ENCODE data around the gene CEP162. TPM values are rescaled to one million over a fixed set of nuclear protein-coding genes. Genes with fewer than 3 reads are reported as not detected.

The CEP162 gene
- total and polyA plus RNA-seq, 10 of the 15 experiments (the other 5 are each of a cell fraction or from before 2014, with no cell fraction given) = 2.7 to 7.9 (median 4.5) TPM

GRCh38 chr6:84271061-84271716, 43.7 kb upstream of the CEP162 start (continued):
- TF ChIP-seq, protein P1, sequence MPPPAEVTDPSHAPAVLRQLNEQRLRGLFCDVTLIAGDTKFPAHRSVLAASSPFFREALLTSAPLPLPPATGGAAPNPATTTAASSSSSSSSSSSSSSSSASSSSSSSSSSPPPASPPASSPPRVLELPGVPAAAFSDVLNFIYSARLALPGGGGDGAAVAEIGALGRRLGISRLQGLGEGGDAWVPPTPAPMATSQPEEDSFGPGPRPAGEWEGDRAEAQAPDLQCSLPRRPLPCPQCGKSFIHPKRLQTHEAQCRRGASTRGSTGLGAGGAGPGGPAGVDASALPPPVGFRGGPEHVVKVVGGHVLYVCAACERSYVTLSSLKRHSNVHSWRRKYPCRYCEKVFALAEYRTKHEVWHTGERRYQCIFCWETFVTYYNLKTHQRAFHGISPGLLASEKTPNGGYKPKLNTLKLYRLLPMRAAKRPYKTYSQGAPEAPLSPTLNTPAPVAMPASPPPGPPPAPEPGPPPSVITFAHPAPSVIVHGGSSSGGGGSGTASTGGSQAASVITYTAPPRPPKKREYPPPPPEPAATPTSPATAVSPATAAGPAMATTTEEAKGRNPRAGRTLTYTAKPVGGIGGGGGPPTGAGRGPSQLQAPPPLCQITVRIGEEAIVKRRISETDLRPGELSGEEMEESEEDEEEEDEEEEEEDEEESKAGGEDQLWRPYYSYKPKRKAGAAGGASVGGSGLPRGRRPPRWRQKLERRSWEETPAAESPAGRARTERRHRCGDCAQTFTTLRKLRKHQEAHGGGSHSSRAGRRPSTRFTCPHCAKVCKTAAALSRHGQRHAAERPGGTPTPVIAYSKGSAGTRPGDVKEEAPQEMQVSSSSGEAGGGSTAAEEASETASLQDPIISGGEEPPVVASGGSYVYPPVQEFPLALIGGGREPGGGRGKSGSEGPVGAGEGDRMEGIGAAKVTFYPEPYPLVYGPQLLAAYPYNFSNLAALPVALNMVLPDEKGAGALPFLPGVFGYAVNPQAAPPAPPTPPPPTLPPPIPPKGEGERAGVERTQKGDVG (CRISPR knock-in tag; IDR thresholded peaks at IDR 0.05) = no peak
- TF ChIP-seq BRCA1 (IDR thresholded peaks at IDR 0.05; ENCODE audit: low read depth, low read length) = no peak

DNA sequence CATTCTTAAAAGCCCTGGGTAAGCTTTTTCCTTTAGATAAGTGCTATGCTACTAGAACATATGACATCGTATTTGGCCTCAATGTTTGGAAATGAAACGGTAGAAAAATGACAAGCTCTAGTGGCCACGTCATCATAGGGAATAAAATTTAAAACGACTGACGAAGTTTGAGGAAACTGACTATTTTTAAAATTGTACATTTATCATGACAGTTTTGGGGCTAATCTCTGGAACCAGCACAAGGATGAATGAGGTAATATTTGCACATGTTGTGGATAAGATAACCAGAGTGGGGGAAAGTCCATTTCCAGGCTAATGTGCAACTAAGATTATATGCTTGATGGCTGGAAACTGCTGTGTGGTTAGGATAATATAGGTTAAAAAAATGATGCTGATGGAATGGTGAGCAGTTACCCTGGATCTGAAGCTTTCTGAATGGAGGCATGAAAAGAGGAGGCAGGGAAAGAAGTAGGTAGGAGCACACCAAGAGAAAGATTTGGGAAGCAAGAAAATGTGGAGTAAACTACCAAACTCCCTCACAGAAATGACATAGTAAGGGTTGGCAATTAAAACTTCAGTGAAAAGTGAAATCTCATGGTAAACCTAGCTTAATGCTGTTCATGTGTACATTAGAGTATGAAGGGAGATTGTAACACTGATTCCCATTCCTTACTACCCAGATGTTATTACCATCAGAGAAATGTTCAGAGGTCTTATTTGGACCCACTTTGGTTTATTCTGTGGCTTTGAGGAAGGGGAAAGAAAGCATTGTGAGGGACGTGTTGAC, 42.7 kb upstream of the CEP162 start:
- SMC1A ChIA-PET (ENCODE audit: uncharacterized antibody, unreplicated experiment) = interaction anchor here (0.9 to 1.0 kb wide), 2 partner anchors 9 to 12 kb away, joined by 3 read pairs; no protein-coding TSS in a partner anchor
- DNase-seq (ENCODE audit: low read depth, low spot score) (no peak), ATAC-seq (no peak), FAIRE-seq (no peak)
- H3K4me3 ChIP-seq = no peak overlapping the region
- BruUV-seq (replicated peaks) = no TSS peak
- no peak overlapping the region for H2AFZ ChIP-seq (ENCODE audit: control insufficient read depth, low read depth, low read length)
- no peak overlapping the region for H3K9ac ChIP-seq (ENCODE audit: control insufficient read depth, insufficient read depth, low read length)
- H3K79me2 ChIP-seq (ENCODE audit: control insufficient read depth, insufficient read depth, low read length) = no peaks in the 10 kb centered on the region
- no peak overlapping the region for H3K27ac ChIP-seq (ENCODE audit: control insufficient read depth, insufficient read depth)
- CTCF ChIA-PET = interaction anchor here (0.7 kb wide), 1 partner anchor 10 kb away, joined by 3 read pairs; no protein-coding TSS in a partner anchor
- H3K4me2 ChIP-seq (ENCODE audit: control insufficient read depth, insufficient read depth) = no peak overlapping the region
- POLR2A ChIA-PET = interaction anchor here (0.6 kb wide), 1 partner anchor 60 kb away, joined by 3 read pairs; no protein-coding TSS in a partner anchor
- no peaks in the 10 kb centered on the region for H3K36me3 ChIP-seq (ENCODE audit: control insufficient read depth in 2 of 2, insufficient read depth in 2 of 2, low read length in 1 of 2)
- H3K27me3 ChIP-seq (replicated peaks in 1 of 2; ENCODE audit: control insufficient read depth in 2 of 2, insufficient read depth in 2 of 2, low read length in 1 of 2) = no peaks in the 10 kb centered on the region; a peak in 1 of 4 replicates
- 1% methylated on average over 6 of the region's 6 CpGs for WGBS (ENCODE audit: insufficient coverage, insufficient replicate concordance, low lambda C conversion rate, missing lambda C conversion rate)
- intact Hi-C loops (cut with micrococcal nuclease; ENCODE audit: unreplicated experiment) (no loop called here), in situ Hi-C loops (cut with MboI) (no loop called here)
- RAD21 ChIA-PET (ENCODE audit: unreplicated experiment) = no interaction called here
- H3K4me1 ChIP-seq (ENCODE audit: control insufficient read depth, insufficient read depth, low read length) = no peaks in the 10 kb centered on the region
- no peaks in the 10 kb centered on the region for H3K9me3 ChIP-seq (replicated peaks; ENCODE audit: control insufficient read depth, insufficient read depth, low read length)
- no peaks in the 10 kb centered on the region for H4K20me1 ChIP-seq (ENCODE audit: control insufficient read depth, insufficient read depth)
- TF ChIP-seq BHLHE40 (IDR thresholded peaks at IDR 0.05; ENCODE audit: borderline replicate concordance in 1 of 2, low read depth in 2 of 2, low read length in 1 of 2) = no peak
- TF ChIP-seq CHD4 (IDR thresholded peaks at IDR 0.05) = no peak
- no peak for TF ChIP-seq HCFC1 (IDR thresholded peaks at IDR 0.05; ENCODE audit: low read length)
- TF ChIP-seq SUZ12 (IDR thresholded peaks at IDR 0.05; ENCODE audit: unreplicated experiment) = no peak
- no peak for TF ChIP-seq WRNIP1 (IDR thresholded peaks at IDR 0.05; ENCODE audit: borderline replicate concordance, low read depth, low read length)
- TF ChIP-seq CHD2 (IDR thresholded peaks at IDR 0.05; ENCODE audit: borderline replicate concordance, low read depth, low read length) = no peak
- TF ChIP-seq ZNF384 (IDR thresholded peaks at IDR 0.05; ENCODE audit: borderline replicate concordance, low read depth, low read length) = no peak
- TF ChIP-seq POLR2AphosphoS5 (IDR thresholded peaks at IDR 0.05; ENCODE audit: low read length) = no peak
- no peak for TF ChIP-seq CBX3 (IDR thresholded peaks at IDR 0.05; ENCODE audit: borderline replicate concordance, low read depth)
- TF ChIP-seq SP1 (IDR thresholded peaks at IDR 0.05; ENCODE audit: low read depth, low read length) = no peak
- TF ChIP-seq, protein P2, sequence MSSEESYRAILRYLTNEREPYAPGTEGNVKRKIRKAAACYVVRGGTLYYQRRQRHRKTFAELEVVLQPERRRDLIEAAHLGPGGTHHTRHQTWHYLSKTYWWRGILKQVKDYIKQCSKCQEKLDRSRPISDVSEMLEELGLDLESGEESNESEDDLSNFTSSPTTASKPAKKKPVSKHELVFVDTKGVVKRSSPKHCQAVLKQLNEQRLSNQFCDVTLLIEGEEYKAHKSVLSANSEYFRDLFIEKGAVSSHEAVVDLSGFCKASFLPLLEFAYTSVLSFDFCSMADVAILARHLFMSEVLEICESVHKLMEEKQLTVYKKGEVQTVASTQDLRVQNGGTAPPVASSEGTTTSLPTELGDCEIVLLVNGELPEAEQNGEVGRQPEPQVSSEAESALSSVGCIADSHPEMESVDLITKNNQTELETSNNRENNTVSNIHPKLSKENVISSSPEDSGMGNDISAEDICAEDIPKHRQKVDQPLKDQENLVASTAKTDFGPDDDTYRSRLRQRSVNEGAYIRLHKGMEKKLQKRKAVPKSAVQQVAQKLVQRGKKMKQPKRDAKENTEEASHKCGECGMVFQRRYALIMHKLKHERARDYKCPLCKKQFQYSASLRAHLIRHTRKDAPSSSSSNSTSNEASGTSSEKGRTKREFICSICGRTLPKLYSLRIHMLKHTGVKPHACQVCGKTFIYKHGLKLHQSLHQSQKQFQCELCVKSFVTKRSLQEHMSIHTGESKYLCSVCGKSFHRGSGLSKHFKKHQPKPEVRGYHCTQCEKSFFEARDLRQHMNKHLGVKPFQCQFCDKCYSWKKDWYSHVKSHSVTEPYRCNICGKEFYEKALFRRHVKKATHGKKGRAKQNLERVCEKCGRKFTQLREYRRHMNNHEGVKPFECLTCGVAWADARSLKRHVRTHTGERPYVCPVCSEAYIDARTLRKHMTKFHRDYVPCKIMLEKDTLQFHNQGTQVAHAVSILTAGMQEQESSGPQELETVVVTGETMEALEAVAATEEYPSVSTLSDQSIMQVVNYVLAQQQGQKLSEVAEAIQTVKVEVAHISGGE (CRISPR knock-in tag; IDR thresholded peaks at IDR 0.05) = no peak
- no peak for TF ChIP-seq NBN (IDR thresholded peaks at IDR 0.05)
- no peak for TF ChIP-seq EP300 (IDR thresholded peaks at IDR 0.05; ENCODE audit: borderline replicate concordance in 1 of 2, control insufficient read depth in 1 of 2, low read depth in 2 of 2, low read length in 2 of 2)
